Measurements from ENCODE around the gene ZSCAN23.

DNA sequence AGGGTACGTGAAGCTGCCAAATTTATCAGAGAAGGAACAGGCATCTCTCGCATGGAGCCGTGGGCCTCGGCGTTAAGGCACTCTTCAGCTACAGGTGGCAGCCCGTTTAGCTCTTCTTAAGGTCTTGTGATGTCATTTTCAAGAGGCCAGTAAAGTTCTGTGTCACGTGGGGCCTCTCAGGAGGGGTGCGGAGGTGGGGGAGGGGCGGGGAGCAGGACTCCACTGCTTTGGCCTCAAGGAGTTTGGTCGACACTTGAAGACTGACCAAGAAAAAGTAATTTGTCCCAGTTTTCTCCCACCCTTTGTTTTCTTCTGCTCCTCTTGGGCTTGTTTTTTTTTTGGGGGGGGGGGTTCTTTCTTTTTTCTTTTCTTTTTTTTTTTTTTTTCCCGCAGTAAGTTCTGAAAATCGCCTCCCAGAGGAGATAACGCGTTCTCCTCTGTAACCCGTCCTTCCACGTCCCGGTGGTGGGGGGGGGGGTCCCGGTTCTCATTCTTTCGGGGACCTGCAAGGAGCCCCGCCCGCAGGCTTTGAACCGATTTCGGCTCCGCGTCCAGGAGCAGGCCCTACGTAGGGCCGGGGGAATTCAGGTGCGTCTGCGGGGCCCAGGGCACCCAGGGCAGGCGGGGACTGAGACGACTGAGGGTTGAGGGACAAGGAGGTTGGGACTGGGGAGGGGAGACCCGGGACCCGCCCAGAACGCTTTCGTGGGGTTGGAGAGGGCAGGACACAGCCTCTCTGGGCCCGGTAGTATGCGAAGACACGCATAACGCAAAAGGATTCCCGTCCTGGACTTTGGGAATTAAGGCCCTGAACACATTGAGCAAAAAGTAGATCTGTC lies 46.3 kb upstream of the ZSCAN23 start:
- TF ChIP-seq CTCF (IDR thresholded peaks at IDR 0.05 in 4 of 5, conservative IDR thresholded peaks at IDR 0.05 in 1 of 5) (no peak), POLR2A (IDR thresholded peaks at IDR 0.05) (no peak)

Data from gastrocnemius medialis (tissue), 4 donors.